ENCODE data around the gene PDXDC1.
"Not testable (repeated sequence)": the region's sequence is repeated elsewhere in the genome, so short reads cannot be mapped to it uniquely, and the experiment has no call there.

PDXDC1 gene, protein sequence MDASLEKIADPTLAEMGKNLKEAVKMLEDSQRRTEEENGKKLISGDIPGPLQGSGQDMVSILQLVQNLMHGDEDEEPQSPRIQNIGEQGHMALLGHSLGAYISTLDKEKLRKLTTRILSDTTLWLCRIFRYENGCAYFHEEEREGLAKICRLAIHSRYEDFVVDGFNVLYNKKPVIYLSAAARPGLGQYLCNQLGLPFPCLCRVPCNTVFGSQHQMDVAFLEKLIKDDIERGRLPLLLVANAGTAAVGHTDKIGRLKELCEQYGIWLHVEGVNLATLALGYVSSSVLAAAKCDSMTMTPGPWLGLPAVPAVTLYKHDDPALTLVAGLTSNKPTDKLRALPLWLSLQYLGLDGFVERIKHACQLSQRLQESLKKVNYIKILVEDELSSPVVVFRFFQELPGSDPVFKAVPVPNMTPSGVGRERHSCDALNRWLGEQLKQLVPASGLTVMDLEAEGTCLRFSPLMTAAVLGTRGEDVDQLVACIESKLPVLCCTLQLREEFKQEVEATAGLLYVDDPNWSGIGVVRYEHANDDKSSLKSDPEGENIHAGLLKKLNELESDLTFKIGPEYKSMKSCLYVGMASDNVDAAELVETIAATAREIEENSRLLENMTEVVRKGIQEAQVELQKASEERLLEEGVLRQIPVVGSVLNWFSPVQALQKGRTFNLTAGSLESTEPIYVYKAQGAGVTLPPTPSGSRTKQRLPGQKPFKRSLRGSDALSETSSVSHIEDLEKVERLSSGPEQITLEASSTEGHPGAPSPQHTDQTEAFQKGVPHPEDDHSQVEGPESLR

DNA sequence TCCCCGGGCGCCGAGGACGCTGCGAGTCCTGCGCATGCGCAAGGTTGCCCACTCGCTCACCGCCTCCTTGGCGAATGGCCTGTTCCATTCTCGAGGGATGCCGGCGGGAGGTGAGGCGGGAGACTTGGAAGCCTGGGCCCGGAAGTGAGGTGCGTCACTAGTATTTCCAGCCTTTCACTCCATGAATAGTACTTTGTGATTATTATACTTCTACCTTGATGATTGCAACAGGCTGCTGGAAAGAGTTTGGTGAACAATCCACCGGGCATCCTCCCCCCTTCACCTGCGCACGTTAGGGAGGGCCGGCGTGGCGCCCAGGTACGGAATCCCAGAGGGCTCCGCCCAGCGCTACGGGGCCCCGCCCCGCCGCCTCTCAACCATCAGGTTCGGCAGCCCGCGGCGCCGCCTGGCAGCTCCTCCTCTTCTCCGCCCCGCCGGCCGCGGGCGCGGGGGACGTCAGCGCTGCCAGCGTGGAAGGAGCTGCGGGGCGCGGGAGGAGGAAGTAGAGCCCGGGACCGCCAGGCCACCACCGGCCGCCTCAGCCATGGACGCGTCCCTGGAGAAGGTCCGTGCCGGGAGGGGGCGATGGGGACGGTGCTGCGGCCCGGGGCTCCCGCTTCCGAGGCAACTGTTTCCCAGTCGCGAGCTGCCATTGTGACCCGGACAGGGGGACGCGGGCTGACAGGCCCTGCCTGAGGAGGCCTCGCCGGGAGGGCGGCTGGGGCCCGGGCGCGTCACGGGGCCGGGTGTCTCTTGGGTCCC, at the start of gene PDXDC1:
Gene PDXDC1, plus strand, starts transcription at position 371 of the 762 bp plus-strand sequence. Its CDS starts 174 bp downstream, at position 545.
- H3K4me3 ChIP-seq (ENCODE audit: low read depth, low read length): peak within 1 kb of the TSS; percentile 86
- DNase-seq (ENCODE audit: low read depth): peak; percentile 90

DNA sequence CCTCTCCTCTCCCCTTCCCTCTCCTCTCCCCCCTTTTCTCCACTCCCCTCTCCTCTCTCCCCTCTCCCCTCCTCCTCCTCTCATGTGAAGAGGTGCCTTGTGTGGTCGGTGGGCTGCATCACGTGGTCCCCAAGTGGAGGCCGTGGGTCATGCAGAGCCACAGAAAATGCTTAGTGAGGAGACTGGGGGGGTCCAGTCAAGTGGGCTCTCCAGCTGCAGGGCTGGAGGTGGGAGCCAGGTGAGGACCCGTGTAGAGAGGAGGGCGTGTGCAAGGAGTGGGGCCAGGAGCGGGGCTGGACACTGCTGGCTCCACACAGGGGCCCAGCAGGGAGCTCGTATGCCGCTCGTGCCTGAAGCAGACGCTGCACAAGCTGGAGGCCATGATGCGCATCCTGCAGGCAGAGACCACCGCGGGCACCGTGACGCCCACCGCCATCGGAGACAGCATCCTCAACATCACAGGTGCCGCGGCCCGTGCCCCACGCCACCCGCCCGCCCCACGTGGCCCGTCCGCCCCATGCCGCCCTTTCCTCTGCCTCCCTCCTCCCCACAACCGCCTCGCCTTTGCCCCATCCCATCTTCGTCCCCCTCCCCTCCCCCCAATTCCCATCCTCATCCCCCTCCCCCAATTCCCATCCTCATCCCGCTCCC, 46.6 kb upstream of the PDXDC1 start:
- DNase-seq (ENCODE audit: low read depth); H3K4me3 ChIP-seq (ENCODE audit: low read depth, low read length): not testable (repeated sequence)

DNA sequence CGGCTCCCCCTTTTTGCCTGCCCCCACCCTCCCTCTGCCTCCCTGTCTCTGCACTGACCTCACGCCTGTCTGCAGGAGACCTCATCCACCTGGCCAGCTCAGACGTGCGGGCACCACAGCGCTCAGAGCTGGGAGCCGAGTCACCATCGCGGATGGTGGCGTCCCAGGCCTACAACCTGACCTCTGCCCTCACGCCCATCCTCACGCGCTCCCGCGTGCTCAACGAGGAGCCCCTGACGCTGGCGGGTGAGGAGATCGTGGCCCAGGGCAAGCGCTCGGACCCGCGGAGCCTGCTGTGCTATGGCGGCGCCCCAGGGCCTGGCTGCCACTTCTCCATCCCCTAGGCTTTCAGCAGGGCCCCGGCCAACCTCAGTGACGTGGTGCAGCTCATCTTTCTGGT, 45.6 kb upstream of the PDXDC1 start:
- H3K4me3 ChIP-seq (ENCODE audit: low read depth, low read length); DNase-seq (ENCODE audit: low read depth): not testable (repeated sequence)

DNA sequence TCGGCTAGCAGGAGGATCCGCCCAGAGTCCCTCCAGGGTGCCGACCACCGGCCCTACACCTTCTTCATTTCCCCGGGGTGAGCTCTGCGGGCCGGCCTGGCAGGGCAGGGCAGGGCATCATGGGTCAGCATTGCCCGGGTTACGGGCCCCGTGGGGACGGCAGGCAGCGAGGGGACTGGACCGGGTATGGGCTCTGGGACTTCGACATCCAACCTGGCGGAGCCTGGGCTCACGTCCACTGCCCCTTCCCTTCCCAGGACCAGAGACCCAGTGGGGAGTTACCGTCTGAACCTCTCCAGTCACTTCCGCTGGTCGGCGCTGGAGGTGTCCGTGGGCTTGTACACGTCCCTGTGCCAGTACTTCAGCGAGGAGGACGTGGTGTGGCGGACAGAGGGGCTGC, 44.6 kb upstream of the PDXDC1 start:
- not testable (repeated sequence) for DNase-seq (ENCODE audit: low read depth); H3K4me3 ChIP-seq (ENCODE audit: low read depth, low read length)

DNA sequence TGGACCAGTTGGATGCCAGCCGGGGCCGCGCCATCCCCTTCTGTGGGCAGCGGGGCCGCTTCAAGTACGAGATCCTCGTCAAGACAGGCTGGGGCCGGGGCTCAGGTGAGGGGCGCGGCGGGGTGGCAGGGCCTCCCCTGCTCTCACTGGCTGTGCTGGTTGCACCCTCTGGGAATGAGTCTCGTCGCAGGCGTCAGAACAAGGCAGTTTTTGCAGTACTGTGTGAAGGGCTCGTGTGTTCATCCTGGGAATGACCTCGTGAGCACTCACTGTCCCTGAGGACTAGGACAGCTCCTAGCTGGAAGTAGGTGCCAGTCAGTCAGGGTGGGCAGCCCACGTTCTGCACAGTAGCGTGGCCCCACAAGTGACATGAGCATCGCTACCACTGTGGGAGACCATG, 43.9 kb upstream of the PDXDC1 start:
- not testable (repeated sequence) for DNase-seq (ENCODE audit: low read depth); H3K4me3 ChIP-seq (ENCODE audit: low read depth, low read length)

DNA sequence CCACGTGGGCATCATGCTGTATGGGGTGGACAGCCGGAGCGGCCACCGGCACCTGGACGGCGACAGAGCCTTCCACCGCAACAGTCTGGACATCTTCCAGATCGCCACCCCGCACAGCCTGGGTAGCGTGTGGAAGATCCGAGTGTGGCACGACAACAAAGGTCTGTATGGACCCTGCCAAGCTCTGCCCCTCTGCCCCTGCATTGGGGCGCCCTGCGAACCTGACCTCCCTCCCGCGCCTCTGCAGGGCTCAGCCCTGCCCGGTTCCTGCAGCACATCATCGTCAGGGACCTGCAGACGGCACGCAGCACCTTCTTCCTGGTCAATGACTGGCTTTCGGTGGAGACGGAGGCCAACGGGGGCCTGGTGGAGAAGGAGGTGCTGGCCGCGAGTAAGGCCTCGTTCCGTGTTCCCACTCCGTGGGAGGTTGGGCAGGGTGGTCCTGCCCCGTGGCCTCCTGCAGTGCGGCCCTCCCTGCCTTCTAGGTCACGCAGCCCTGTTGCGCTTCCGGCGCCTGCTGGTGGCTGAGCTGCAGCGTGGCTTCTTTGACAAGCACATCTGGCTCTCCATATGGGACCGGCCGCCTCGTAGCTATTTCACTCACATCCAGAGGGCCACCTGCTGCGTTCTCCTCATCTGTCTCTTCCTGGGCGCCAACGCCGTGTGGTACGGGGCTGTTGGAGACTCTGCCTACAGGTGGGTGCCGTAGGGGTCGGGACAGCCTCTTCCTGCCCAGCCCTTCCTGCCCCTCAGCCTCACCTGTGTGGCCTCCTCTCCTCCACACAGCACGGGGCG, 42.0 kb upstream of the PDXDC1 start:
- not testable (repeated sequence) for H3K4me3 ChIP-seq (ENCODE audit: low read depth, low read length); DNase-seq (ENCODE audit: low read depth)

DNA sequence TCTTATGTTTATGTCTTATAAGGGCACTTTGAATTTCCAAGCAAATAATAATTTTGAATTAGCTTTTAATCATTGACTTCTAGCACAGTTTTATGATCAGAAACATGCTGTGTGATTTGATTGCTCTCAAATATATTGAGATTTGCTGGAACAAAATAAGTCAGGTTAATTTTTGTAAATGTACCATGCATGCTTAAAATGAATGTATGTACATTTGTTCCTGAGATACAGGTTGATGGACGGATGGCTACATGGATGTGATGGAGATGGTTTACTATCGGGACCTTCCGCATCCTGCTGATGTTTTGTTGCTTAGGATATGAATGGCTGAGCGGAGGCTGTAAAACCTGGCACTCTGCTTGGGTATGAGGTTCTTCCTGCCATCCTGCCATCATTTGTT, 37.7 kb upstream of the PDXDC1 start, which contains the start of gene NPIPA1:
Gene NPIPA1, plus strand, starts transcription at position 301 of the 400 bp plus-strand sequence. Its CDS starts 0 bp downstream, at position 301.
- not testable (repeated sequence) for DNase-seq (ENCODE audit: low read depth); H3K4me3 ChIP-seq (ENCODE audit: low read depth, low read length)

DNA sequence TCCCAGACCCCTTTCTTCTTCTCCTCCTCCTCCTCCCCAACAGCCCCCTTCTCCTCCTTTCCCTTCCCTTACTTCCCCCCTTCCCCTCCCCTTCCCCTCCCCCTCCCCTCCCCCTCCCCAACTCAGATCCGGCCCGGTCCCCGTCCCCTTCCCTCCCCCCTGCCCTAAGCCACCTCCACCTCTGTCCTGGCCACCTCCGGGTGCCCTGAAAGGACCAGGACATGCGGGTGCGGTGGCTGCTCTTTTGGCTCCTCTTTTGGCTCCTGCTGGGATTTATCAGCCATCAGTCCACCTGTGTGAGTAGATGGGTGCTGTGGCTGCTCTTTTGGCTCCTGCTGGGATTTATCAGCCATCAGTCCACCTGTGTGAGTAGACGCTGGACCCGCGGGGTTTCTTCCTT, 36.8 kb upstream of the PDXDC1 start:
- DNase-seq (ENCODE audit: low read depth); H3K4me3 ChIP-seq (ENCODE audit: low read depth, low read length): not testable (repeated sequence)

DNA sequence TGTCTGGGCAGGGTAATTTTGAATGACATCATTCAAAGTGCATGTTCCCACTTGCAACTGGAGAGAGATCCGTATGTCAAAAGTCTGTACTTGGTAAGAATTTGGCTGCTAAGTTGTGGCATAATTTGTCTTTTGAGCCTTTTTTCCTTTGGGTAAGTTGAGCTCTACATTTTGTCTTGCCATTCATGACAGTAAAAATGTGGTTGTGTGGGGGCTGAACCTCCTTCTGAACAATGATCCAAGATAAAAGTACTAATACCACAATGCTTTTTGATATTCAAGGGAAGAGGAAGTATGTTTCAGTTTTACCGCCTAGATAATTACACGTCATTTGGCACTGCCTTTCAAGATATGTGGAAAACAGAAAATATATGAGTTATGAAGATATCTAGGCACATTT, 32.1 kb upstream of the PDXDC1 start:
- DNase-seq (ENCODE audit: low read depth); H3K4me3 ChIP-seq (ENCODE audit: low read depth, low read length): not testable (repeated sequence)

DNA sequence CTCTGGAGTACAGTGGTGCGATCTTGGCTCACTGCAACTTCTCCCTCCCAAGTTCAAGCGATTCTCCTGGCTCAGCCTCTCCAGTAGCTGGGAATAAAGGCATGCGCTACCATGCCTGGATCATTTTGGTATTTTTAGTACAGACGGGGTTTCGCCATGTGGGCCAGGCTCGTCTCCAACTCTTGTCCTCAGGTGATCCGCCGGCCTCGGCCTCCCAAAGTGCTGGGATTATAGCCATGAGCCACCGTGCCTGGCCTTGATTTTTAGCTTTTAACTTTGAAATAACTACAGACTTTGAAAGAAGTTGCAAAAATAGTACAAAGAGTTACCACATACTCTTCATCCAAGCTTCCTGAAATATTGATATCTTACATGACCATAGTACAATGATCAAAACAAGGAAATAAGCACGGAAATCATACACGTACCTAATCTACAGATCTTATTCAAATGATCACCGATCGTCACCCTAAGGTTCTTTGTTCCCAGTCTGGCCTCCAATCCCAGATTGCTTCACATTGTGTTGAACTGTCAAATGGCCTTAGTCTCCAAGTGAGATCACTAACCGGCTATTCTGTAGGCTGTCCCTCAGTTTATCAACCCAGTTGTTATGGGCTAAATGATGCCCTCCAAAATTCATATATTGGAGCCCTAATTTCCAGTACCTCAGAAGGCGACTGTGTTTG, 19.1 kb upstream of the PDXDC1 start:
- no peak overlapping the region for H3K4me3 ChIP-seq (ENCODE audit: low read depth, low read length)
- DNase-seq (ENCODE audit: low read depth): no peak
- TF ChIP-seq, protein P1, sequence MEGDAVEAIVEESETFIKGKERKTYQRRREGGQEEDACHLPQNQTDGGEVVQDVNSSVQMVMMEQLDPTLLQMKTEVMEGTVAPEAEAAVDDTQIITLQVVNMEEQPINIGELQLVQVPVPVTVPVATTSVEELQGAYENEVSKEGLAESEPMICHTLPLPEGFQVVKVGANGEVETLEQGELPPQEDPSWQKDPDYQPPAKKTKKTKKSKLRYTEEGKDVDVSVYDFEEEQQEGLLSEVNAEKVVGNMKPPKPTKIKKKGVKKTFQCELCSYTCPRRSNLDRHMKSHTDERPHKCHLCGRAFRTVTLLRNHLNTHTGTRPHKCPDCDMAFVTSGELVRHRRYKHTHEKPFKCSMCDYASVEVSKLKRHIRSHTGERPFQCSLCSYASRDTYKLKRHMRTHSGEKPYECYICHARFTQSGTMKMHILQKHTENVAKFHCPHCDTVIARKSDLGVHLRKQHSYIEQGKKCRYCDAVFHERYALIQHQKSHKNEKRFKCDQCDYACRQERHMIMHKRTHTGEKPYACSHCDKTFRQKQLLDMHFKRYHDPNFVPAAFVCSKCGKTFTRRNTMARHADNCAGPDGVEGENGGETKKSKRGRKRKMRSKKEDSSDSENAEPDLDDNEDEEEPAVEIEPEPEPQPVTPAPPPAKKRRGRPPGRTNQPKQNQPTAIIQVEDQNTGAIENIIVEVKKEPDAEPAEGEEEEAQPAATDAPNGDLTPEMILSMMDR (conservative IDR thresholded peaks at IDR 0.05; ENCODE audit: low read depth, low read length): no peak
